Breast epithelium (tissue), 4 donors: ENCODE data around the gene AGAP1. TPM values are rescaled to one million over a fixed set of nuclear protein-coding genes. Genes with fewer than 3 reads are reported as not detected.

Experiments used
- DNase-seq, 2 donors: peaks; one replicate each; pipeline ENCODE4 v3.0.0-alpha.2; 2019; ENCODE audit warnings: low spot score in 2 of 2
- H3K27ac ChIP-seq, 2 donors: fragments of 200-600 bp; sonication (generic) in 1 of 2; one replicate each; pipeline ENCODE4 v1.5.1; 2016 to 2019; ENCODE audit warnings: mild to moderate bottlenecking in 1 of 2
- H3K27me3 ChIP-seq, 2 donors: fragments of 200-600 bp; sonication (generic) in 1 of 2; one replicate each; pipeline versions ENCODE4 v1.5.1 to v1.6.0; 2017 to 2019; ENCODE audit warnings: control low read depth in 1 of 2, mild to moderate bottlenecking in 1 of 2
- H3K36me3 ChIP-seq: fragments of 200-600 bp; one replicate; pipeline ENCODE4 v1.5.1; 2019
- H3K4me1 ChIP-seq, 2 donors: fragments of 200-600 bp; sonication (generic); one replicate each; pipeline ENCODE4 v1.5.1; 2016 to 2019; ENCODE audit warnings: control low read depth in 1 of 2
- H3K4me3 ChIP-seq, 3 donors: fragments of 200-600 bp; sonication (generic); 1 replicate in 2 of 3; 2 replicates in 1 of 3; pipeline ENCODE4 v1.5.1; 2016 to 2019; ENCODE audit warnings: mild to moderate bottlenecking in 3 of 3, moderate library complexity in 2 of 3
- H3K9me3 ChIP-seq, 2 donors: fragments of 200-600 bp; sonication (generic) in 1 of 2; one replicate each; pipeline ENCODE4 v1.5.1; 2016 to 2019; ENCODE audit warnings: control low read depth in 1 of 2
- POLR2A ChIP-seq: fragments of 450-650 bp; IDR thresholded peaks from one replicate; pipeline ENCODE4 v1.6.1; 2016; ENCODE audit warnings: antibody characterized with exemption, mild to moderate bottlenecking, moderate library complexity
- POLR2AphosphoS5 ChIP-seq, 3 donors: sonication (generic); formaldehyde crosslinking; IDR thresholded peaks; one replicate each; pipeline ENCODE4 v1.6.1; 2017; ENCODE audit warnings: antibody characterized with exemption in 3 of 3
- intact Hi-C: fragments of 100-400 bp; cut with DNase I; formaldehyde crosslinking; loops from one replicate; pipeline ENCODE4 v1.15.1; 2023; ENCODE audit warnings: low total_unique reads
- total RNA-seq, 3 donors: library from RNA; depleted of rRNA; stranded (reverse); fragments of >200 nt; gene quantifications; one replicate each; pipeline ENCODE4 v1.1.0, GENCODE V29; 2016
- TF ChIP-seq, protein P1 (sequence below), 3 donors: fragments of 450-650 bp; IDR thresholded peaks; one replicate each; pipeline ENCODE4 v1.5.1; 2016 to 2017; ENCODE audit warnings: antibody characterized with exemption in 3 of 3, mild to moderate bottlenecking in 3 of 3, moderate library complexity in 3 of 3

The AGAP1 gene
- total RNA-seq, 3 donors from 2014 or later: 19.7 to 27.1 (median 25.9) TPM

DNA sequence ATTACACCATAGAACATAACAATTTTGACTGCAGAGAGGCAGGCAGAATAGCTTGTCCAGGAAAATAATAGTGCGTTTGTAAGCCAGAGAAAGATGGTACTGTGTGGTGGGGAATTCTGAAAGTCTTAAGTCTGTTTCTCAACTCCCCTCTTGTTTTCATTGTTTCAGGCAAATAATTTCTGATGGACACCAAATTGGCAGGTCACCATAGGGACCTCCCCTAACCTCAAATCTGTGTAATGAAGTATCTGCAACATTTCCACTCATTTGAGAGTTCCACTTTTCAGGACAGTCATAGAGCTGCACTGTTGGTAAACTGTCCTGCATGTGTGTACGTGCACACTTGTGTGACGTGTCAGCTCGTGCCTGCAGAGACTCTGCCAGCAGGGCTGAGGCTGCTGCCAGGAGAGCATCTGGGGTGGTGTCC lies 195.6 kb downstream of the AGAP1 start:
- no peaks in the 10 kb centered on the region for H3K9me3 ChIP-seq
- no peaks in the 10 kb centered on the region for H3K4me1 ChIP-seq
- DNase-seq: no peak
- H3K27me3 ChIP-seq: no peaks in the 10 kb centered on the region
- no peak overlapping the region for H3K27ac ChIP-seq
- TF ChIP-seq, protein P1, sequence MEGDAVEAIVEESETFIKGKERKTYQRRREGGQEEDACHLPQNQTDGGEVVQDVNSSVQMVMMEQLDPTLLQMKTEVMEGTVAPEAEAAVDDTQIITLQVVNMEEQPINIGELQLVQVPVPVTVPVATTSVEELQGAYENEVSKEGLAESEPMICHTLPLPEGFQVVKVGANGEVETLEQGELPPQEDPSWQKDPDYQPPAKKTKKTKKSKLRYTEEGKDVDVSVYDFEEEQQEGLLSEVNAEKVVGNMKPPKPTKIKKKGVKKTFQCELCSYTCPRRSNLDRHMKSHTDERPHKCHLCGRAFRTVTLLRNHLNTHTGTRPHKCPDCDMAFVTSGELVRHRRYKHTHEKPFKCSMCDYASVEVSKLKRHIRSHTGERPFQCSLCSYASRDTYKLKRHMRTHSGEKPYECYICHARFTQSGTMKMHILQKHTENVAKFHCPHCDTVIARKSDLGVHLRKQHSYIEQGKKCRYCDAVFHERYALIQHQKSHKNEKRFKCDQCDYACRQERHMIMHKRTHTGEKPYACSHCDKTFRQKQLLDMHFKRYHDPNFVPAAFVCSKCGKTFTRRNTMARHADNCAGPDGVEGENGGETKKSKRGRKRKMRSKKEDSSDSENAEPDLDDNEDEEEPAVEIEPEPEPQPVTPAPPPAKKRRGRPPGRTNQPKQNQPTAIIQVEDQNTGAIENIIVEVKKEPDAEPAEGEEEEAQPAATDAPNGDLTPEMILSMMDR (IDR thresholded peaks at IDR 0.05): no peak
- TF ChIP-seq POLR2A (no peak), POLR2AphosphoS5 (IDR thresholded peaks at IDR 0.05) (no peak)
- no peaks in the 10 kb centered on the region for H3K36me3 ChIP-seq
- intact Hi-C loops: no loop called here
- H3K4me3 ChIP-seq: no peak overlapping the region

- Histone ChIP-seq H3K36me3 (no peaks in the 10 kb centered on the region), H3K4me1 (no peaks in the 10 kb centered on the region), H3K4me3 (no peak overlapping the region), H3K27ac (no peak overlapping the region), H3K27me3 (no peaks in the 10 kb centered on the region), H3K9me3 (no peaks in the 10 kb centered on the region)
- no peak for DNase-seq
- intact Hi-C loops: no loop called here
- TF ChIP-seq POLR2AphosphoS5 (IDR thresholded peaks at IDR 0.05) (no peak), POLR2A (no peak)
- TF ChIP-seq, protein P1 (IDR thresholded peaks at IDR 0.05): no peak
Measured at GRCh38 chr2:235690082-235690808, 196.4 kb downstream of the AGAP1 start.

DNA sequence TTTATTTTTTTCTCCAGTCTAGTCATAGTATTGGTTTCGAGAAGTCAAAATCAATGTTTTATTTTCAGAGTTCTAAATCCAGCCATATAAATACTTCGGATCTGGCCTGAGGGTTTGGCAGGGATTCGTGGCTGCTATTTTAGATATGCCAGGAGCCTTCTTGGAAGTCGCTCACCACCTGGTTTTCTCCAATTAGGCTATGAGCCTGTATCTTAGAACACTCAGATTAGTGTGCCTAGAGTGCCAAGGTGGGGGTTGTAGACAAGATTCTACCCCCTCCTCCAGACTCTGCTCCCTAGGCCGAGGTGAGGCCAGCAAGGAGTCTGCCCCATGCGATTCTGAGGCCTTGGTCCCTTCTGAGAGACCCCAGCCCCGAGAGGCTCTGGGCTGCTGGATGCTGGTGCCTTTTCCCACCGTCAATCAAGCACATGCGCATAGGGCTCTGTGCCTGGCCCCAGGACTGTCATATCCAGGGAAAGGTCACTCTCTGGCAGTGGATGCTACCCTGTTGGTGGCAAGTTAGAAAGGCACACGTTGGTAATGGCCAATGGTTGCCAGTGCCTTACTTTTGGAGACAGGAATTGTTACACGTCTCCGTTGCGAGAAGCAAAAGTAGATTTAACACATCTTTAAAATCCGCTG lies 197.1 kb downstream of the AGAP1 start:
- no peak for TF ChIP-seq POLR2AphosphoS5 (IDR thresholded peaks at IDR 0.05)
- Histone ChIP-seq H3K27ac (no peak overlapping the region), H3K4me3 (no peak overlapping the region)

GRCh38 chr2:235692076-235692475 lies 198.2 kb downstream of the AGAP1 start:
- no peak for TF ChIP-seq POLR2A
- TF ChIP-seq, protein P1 (IDR thresholded peaks at IDR 0.05): no peak
- no peaks in the 10 kb centered on the region for H3K9me3 ChIP-seq
- no peaks in the 10 kb centered on the region for H3K27me3 ChIP-seq
- intact Hi-C loops: no loop called here
- no peak for DNase-seq
- no peaks in the 10 kb centered on the region for H3K4me1 ChIP-seq
- H3K4me3 ChIP-seq: no peak overlapping the region
- H3K36me3 ChIP-seq: no peaks in the 10 kb centered on the region
- H3K27ac ChIP-seq: no peak overlapping the region

More for the DNA sequence above, 197.1 kb downstream of the AGAP1 start:
- no peaks in the 10 kb centered on the region for H3K9me3 ChIP-seq
- no peaks in the 10 kb centered on the region for H3K4me1 ChIP-seq
- H3K27me3 ChIP-seq: no peaks in the 10 kb centered on the region
- no peak for DNase-seq
- no peaks in the 10 kb centered on the region for H3K36me3 ChIP-seq
- intact Hi-C loops: no loop called here

DNA sequence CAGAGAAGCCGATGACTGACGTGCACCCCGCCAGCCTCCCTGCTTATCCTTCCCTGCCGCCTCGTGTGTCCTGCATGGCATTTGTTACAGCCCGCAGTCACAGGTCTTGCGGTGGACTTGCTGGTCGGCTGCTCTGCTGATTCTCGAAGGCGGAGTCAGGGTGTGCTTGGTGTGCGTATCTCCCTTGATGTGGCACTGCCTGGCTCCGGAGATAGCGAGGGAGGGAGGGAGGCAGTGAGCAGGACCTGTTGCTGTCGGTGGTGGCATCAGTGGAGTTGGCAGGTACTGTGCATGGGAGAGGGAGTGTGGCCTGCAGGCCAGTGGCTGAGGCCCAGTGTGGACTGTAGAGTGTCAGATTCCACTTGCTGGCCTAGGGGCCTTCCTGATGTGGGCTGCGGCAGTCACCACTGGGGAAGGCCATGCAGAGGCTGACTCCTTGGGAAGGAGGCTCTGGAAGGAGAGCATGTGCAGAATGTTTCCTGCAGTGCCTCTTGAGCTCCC lies 198.9 kb downstream of the AGAP1 start:
- no peak for DNase-seq
- intact Hi-C loops: no loop called here
- Histone ChIP-seq H3K27ac (no peak overlapping the region), H3K36me3 (no peaks in the 10 kb centered on the region), H3K27me3 (no peaks in the 10 kb centered on the region), H3K4me1 (no peaks in the 10 kb centered on the region), H3K9me3 (no peaks in the 10 kb centered on the region), H3K4me3 (no peak overlapping the region)
- TF ChIP-seq POLR2AphosphoS5 (IDR thresholded peaks at IDR 0.05) (no peak), POLR2A (no peak)
- TF ChIP-seq, protein P1 (IDR thresholded peaks at IDR 0.05): no peak
